A549 (cell line): ENCODE measurements around the gene NT5C. TPM values are rescaled to one million over a fixed set of nuclear protein-coding genes. Genes with fewer than 3 reads are reported as not detected.

Experiments
- ATAC-seq, 2 experiments: fragments of 200-7000 bp in 1 of 2; fragments of >200 bp in 1 of 2; cut with Nextera tagmentation in 1 of 2; cut with Tn5 transposase in 1 of 2; 3 replicates each; pipeline versions ENCODE4 v1.8.0 to v1.9.1; 2018 to 2020; ENCODE audit warnings: mild to moderate bottlenecking in 1 of 2, moderate library complexity in 1 of 2
- CTCF ChIA-PET: fragments of 300-600 bp; sonication (Branson Sonifier 250); formaldehyde crosslinking; extraction: SDS; loops from one replicate; lab custom pipeline; 2021; ENCODE audit warnings: antibody characterized with exemption, inconsistent platforms; lab: Yijun Ruan, JAX
- POLR2A ChIA-PET: fragments of 350-600 bp; formaldehyde crosslinking; extraction: SDS; loops from one replicate; lab custom pipeline; 2021; ENCODE audit warnings: antibody characterized with exemption, inconsistent platforms; lab: Yijun Ruan, JAX
- DNase-seq, 2 experiments: peaks; one replicate each; pipeline versions ENCODE4 v3.0.0 to v3.0.0-alpha.2; 2011 to 2016; ENCODE audit warnings: low read depth in 1 of 2, low spot score in 1 of 2
- FAIRE-seq: peaks from 2 replicates; lab custom pipeline; 2011; peaks lifted over from hg19 to GRCh38; lab: Jason Lieb, UNC
- H3K27ac ChIP-seq, 2 experiments: fragments of >200 bp; sonication (Bioruptor Twin); formaldehyde crosslinking; 3 replicates each; pipeline ENCODE4 v1.5.1; 2016 to 2017
- H3K4me1 ChIP-seq: fragments of >200 bp; sonication (Bioruptor Twin); formaldehyde crosslinking; 3 replicates; pipeline ENCODE4 v1.6.1; 2016
- H3K4me2 ChIP-seq: fragments of >200 bp; sonication (Bioruptor Twin); formaldehyde crosslinking; 3 replicates; pipeline ENCODE4 v1.6.1; 2016
- H3K4me3 ChIP-seq: fragments of >200 bp; sonication (Bioruptor Twin); formaldehyde crosslinking; 3 replicates; pipeline ENCODE4 v1.5.1; 2016
- H3K9me3 ChIP-seq: fragments of >200 bp; sonication (Bioruptor Twin); formaldehyde crosslinking; 3 replicates; pipeline ENCODE4 v1.6.1; 2016
- CBX8 ChIP-seq: fragments of 200-600 bp; sonication (generic); IDR thresholded peaks from 2 replicates; pipeline ENCODE4 v1.6.1; 2016
- CHD2 ChIP-seq: fragments of 150-350 bp; IDR thresholded peaks from 2 replicates; pipeline ENCODE4 v1.6.1; 2014; ENCODE audit warnings: low read length; ENCODE audit not compliant: partially characterized antibody
- ESRRA ChIP-seq: fragments of 150-350 bp; IDR thresholded peaks from 2 replicates; pipeline ENCODE4 v1.6.1; 2014; ENCODE audit warnings: mild to moderate bottlenecking, low read length, borderline replicate concordance
- MAFK ChIP-seq: fragments of 450-650 bp; IDR thresholded peaks from 2 replicates; pipeline ENCODE4 v1.6.1; 2014; ENCODE audit not compliant: partially characterized antibody
- MYC ChIP-seq: IDR thresholded peaks from 2 replicates; pipeline ENCODE4 v1.6.1; 2012; ENCODE audit warnings: mild to moderate bottlenecking, inconsistent platforms, low read length, improper control_type of control experiment, borderline replicate concordance
- PBX3 ChIP-seq: IDR thresholded peaks from 2 replicates; pipeline ENCODE4 v1.6.1; 2012
- POLR2A ChIP-seq: IDR thresholded peaks from 2 replicates; pipeline ENCODE4 v1.6.1; 2012; ENCODE audit warnings: mild to moderate bottlenecking, low read length
- POLR2AphosphoS2 ChIP-seq: conservative IDR thresholded peaks from 2 replicates; pipeline ENCODE4 v1.6.1; 2012; ENCODE audit warnings: low read length, improper control_type of control experiment, inconsistent platforms
- RCOR1 ChIP-seq: fragments of 150-350 bp; IDR thresholded peaks from 2 replicates; pipeline ENCODE4 v1.6.1; 2014; ENCODE audit warnings: antibody characterized with exemption, low read length, low read depth
- TP53 ChIP-seq: fragments of 250-450 bp; sonication (Bioruptor Pico); IDR thresholded peaks from 2 replicates; pipeline ENCODE4 v1.5.0; 2021; ENCODE audit warnings: mild to moderate bottlenecking, moderate library complexity
- ZFP36 ChIP-seq: fragments of 450-650 bp; IDR thresholded peaks from 2 replicates; pipeline ENCODE4 v1.6.1; 2014; ENCODE audit warnings: borderline replicate concordance; ENCODE audit not compliant: partially characterized antibody
- ZSCAN20 ChIP-seq: fragments of 250-450 bp; sonication (Bioruptor Pico); IDR thresholded peaks from 2 replicates; pipeline ENCODE4 v1.8.0; 2022; ENCODE audit warnings: mild to moderate bottlenecking, moderate library complexity
- WGBS: methylation state at CpG from one replicate; pipeline ENCODE4 v1.1.6; 2017; ENCODE audit errors: missing lambda C conversion rate; 5-methylcytosine and 5-hydroxymethylcytosine counted together
- polyA plus RNA-seq, 4 experiments: library from polyadenylated mRNA; depleted of rRNA in 3 of 4; stranded (reverse); fragments of >200 nt; fragmentation: RNase III in 1 of 4; extraction: RNeasy Plus Mini Kit Qiagen cat#74134 plus additional on column Dnase treatment in 1 of 4; gene quantifications; 2 replicates in 3 of 4; 3 replicates in 1 of 4; pipeline ENCODE4 v1.2.3, GENCODE V29; 2011 to 2017
- TF ChIP-seq, protein P1 (sequence below): fragments of >200 bp; sonication (Bioruptor Twin); formaldehyde crosslinking; IDR thresholded peaks from 3 replicates; pipeline ENCODE4 v1.5.1; 2016
- TF ChIP-seq, protein P2 (sequence below): fragments of 250-450 bp; sonication (Bioruptor Pico); IDR thresholded peaks from 2 replicates; pipeline ENCODE4 v1.5.0; 2021; ENCODE audit warnings: mild to moderate bottlenecking, moderate library complexity, borderline replicate concordance
- TF ChIP-seq, protein P3 (sequence below): fragments of >200 bp; sonication (Bioruptor Twin); formaldehyde crosslinking; IDR thresholded peaks from 3 replicates; pipeline ENCODE4 v1.6.1; 2016

The NT5C gene
- polyA plus RNA-seq, 2 of the 4 experiments (the other 2 are of a cell fraction) = 73.7 to 91.4 TPM

- ChIA-PET CTCF (interaction anchor here (1.0 to 81.8 kb wide), 5 partner anchors 17 to 143 kb away, joined by 3 to 3429 read pairs (median 12); partner anchors contain the start of genes ARMC7, ATP5PD, KCTD2 and MRPL58), POLR2A (interaction anchor here (5.4 kb wide), 1 partner anchor 16 kb away, joined by 35 read pairs; the partner anchor contains the start of gene SLC16A5)
- Histone ChIP-seq H3K4me3 (no peak overlapping the region), H3K4me1 (peaks cover 13% of the 10 kb centered on the region; the same call in 2 of the 3 replicates), H3K27ac (peak overlapping the region in 1 of 2 experiments; percentile 19; a peak in 1 of 6 replicates), H3K4me2 (no peak overlapping the region), H3K9me3 (no peaks in the 10 kb centered on the region)
- TF ChIP-seq POLR2AphosphoS2 = 0 out of 2 replicates have a peak, but pooled peaks have one; percentile 64
- TF ChIP-seq, protein P1, sequence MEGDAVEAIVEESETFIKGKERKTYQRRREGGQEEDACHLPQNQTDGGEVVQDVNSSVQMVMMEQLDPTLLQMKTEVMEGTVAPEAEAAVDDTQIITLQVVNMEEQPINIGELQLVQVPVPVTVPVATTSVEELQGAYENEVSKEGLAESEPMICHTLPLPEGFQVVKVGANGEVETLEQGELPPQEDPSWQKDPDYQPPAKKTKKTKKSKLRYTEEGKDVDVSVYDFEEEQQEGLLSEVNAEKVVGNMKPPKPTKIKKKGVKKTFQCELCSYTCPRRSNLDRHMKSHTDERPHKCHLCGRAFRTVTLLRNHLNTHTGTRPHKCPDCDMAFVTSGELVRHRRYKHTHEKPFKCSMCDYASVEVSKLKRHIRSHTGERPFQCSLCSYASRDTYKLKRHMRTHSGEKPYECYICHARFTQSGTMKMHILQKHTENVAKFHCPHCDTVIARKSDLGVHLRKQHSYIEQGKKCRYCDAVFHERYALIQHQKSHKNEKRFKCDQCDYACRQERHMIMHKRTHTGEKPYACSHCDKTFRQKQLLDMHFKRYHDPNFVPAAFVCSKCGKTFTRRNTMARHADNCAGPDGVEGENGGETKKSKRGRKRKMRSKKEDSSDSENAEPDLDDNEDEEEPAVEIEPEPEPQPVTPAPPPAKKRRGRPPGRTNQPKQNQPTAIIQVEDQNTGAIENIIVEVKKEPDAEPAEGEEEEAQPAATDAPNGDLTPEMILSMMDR = no peak
- no peak for TF ChIP-seq MAFK
- TF ChIP-seq ZSCAN20 (CRISPR knock-in tag) = no peak
- peak in 1 of 2 experiments; percentile 55 for DNase-seq
- no peak for FAIRE-seq
- WGBS = 70% methylated on average over 14 of the region's 14 CpGs
- peak; percentile 39 to 45 for ATAC-seq
Observed at GRCh38 chr17:75103601-75104554, 27.7 kb downstream of the NT5C start.

GRCh38 chr17:75102385-75102821, 29.1 kb downstream of the NT5C start:
- Histone ChIP-seq H3K9me3 (no peaks in the 10 kb centered on the region), H3K27ac (no peak overlapping the region), H3K4me3 (no peak overlapping the region), H3K4me1 (peaks cover 13% of the 10 kb centered on the region; the same call in 2 of the 3 replicates), H3K4me2 (no peak overlapping the region)
- no peak for ATAC-seq
- TF ChIP-seq CBX8 (no peak), CHD2 (no peak), TP53 (CRISPR knock-in tag) (no peak), MYC (no peak), POLR2A (no peak), ZFP36 (no peak), RCOR1 (no peak), ESRRA (no peak), PBX3 (no peak)
- TF ChIP-seq, protein P2, sequence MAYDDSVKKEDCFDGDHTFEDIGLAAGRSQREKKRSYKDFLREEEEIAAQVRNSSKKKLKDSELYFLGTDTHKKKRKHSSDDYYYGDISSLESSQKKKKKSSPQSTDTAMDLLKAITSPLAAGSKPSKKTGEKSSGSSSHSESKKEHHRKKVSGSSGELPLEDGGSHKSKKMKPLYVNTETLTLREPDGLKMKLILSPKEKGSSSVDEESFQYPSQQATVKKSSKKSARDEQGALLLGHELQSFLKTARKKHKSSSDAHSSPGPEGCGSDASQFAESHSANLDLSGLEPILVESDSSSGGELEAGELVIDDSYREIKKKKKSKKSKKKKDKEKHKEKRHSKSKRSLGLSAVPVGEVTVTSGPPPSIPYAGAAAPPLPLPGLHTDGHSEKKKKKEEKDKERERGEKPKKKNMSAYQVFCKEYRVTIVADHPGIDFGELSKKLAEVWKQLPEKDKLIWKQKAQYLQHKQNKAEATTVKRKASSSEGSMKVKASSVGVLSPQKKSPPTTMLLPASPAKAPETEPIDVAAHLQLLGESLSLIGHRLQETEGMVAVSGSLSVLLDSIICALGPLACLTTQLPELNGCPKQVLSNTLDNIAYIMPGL (CRISPR knock-in tag) = no peak
- TF ChIP-seq, protein P3, sequence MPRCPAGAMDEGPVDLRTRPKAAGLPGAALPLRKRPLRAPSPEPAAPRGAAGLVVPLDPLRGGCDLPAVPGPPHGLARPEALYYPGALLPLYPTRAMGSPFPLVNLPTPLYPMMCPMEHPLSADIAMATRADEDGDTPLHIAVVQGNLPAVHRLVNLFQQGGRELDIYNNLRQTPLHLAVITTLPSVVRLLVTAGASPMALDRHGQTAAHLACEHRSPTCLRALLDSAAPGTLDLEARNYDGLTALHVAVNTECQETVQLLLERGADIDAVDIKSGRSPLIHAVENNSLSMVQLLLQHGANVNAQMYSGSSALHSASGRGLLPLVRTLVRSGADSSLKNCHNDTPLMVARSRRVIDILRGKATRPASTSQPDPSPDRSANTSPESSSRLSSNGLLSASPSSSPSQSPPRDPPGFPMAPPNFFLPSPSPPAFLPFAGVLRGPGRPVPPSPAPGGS = no peak
- CTCF ChIA-PET = interaction anchor here (62.2 to 81.8 kb wide), 2 partner anchors 16 to 19 kb away, joined by 3429 read pairs; partner anchors contain the start of genes ARMC7, ATP5PD, KCTD2 and NT5C
- no peak for DNase-seq
- no peak for FAIRE-seq
- POLR2A ChIA-PET = no interaction called here
- 87% methylated on average over 12 of the region's 12 CpGs for WGBS
